Measurements from ENCODE around the gene NEBL.
"Not testable (repeated sequence)": the region's sequence is repeated elsewhere in the genome, so short reads cannot be mapped to it uniquely, and the experiment has no call there.

Gene NEBL, protein sequence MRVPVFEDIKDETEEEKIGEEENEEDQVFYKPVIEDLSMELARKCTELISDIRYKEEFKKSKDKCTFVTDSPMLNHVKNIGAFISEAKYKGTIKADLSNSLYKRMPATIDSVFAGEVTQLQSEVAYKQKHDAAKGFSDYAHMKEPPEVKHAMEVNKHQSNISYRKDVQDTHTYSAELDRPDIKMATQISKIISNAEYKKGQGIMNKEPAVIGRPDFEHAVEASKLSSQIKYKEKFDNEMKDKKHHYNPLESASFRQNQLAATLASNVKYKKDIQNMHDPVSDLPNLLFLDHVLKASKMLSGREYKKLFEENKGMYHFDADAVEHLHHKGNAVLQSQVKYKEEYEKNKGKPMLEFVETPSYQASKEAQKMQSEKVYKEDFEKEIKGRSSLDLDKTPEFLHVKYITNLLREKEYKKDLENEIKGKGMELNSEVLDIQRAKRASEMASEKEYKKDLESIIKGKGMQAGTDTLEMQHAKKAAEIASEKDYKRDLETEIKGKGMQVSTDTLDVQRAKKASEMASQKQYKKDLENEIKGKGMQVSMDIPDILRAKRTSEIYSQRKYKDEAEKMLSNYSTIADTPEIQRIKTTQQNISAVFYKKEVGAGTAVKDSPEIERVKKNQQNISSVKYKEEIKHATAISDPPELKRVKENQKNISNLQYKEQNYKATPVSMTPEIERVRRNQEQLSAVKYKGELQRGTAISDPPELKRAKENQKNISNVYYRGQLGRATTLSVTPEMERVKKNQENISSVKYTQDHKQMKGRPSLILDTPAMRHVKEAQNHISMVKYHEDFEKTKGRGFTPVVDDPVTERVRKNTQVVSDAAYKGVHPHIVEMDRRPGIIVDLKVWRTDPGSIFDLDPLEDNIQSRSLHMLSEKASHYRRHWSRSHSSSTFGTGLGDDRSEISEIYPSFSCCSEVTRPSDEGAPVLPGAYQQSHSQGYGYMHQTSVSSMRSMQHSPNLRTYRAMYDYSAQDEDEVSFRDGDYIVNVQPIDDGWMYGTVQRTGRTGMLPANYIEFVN

DNA sequence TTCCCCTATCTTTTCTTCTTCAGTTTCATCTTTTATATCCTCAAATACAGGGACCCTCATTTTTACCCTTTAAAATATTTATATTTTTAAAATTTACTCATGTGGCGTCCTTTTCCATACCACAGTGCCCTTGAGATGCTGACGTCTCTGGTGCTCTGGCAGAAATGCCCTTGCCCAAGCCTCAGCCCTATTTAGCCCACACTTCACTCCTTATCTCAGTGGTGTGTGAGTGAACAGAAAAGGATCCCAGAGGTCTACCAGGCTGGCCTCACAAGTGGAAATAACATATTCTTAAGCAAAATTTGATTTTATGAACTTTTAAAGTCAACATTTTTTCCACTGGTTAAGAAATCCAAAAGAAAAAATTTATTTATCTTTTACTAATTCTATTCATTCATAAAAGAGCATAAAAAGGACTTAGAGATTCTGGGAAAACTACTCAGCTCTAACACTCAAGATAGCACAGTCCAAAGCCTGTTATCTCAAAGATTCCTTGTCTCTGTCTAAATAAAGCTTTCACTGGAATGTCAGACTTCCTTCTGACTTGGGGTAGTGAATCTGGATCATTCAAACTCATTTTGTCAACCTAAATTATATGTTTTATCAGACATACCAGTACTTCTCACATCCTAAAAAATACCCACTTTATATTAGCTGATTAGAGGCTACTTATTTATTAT is at the start of gene NEBL:
Gene NEBL (minus strand): TSS at position 166 of the 680 bp plus-strand sequence. CDS start 106 bp downstream, at position 60.
- no peak within 1 kb of the TSS for H3K4me3 Mint-ChIP-seq
- H3K27me3 Mint-ChIP-seq: peaks cover 7% of the 10 kb centered on the region

DNA sequence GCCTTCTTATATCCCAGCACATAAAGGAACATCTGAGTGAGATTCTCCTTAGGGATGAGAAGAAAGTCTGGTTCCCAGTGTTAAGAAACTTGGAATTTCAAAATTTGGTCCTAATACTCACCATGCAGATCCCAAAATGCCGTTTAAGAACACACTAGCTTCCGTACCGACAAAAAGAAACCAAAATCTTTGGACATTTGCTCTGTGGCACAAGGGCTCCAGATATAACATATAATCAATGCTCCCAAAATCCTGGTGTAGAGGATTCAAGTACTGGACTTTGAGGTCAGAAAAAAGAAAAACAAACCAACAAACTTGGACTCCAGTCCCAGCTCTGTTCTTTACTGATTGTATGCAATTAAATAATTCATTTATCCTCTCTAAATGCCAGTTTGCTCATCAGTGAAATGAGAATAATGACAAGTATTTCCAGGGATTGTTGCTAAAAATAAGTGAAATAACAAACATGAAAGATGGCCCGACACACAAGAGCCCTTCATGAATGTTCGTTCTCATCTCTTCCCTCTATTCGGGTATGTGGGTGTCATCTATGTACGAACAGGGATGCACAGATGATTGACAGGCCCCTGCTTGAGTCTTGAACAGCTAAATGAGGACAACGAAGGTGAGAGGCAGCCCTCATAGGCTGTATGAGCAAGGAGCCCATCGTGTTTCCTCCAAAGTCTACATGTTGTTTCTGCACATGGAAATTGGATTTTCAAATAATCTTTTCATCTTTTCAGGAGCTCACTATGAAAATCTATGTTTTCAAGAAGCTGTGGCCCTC is 48.6 kb upstream of the NEBL start:
- H3K27ac Mint-ChIP-seq: no peak overlapping the region
- H3K27me3 Mint-ChIP-seq: no peaks in the 10 kb centered on the region
- ATAC-seq: no peak
- no peaks in the 10 kb centered on the region for H3K36me3 Mint-ChIP-seq
- no peaks in the 10 kb centered on the region for H3K9me3 Mint-ChIP-seq
- H3K4me1 Mint-ChIP-seq: peaks cover 20% of the 10 kb centered on the region
- H3K4me3 Mint-ChIP-seq: no peak overlapping the region

More for the DNA sequence above, at the start of gene NEBL:
- Mint-ChIP-seq H3K4me1 (no peaks in the 10 kb centered on the region), H3K27ac (no peak within 1 kb of the TSS), H3K9me3 (no peaks in the 10 kb centered on the region), H3K36me3 (no peaks in the 10 kb centered on the region)
- ATAC-seq: no peak

DNA sequence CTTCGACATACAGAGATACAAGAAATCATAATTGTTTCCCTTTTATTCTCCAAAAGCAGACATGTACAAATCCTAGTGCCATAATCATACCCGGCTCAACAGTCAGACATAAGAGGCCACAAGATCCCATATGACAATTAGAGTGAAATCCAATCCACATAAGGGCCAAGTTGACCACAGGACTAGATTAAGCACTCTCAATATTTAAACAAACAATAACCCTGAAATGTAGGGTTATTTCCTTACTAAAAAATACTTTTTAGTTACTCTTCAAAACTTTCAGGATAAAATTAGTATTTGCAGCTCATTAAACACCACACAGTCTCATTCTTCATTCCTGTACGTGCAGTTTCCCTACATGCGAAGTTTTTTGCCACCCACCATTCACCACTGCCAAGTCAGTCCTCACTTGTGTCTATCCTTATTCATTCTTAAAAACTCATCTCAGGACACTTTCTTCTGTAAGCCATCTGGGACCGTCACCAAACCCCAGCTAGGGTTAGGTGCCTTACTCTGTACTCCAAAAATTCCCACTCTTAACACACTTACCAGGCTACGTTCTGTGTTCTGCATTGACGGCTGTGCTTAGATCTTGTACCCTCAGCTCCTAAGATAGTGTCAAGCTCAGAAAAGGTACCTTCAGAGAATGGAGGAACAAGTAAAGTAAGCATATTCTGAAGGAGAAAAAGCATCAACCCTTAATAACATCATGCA is 47.8 kb upstream of the NEBL start:
- H3K36me3 Mint-ChIP-seq: no peaks in the 10 kb centered on the region
- H3K27ac Mint-ChIP-seq: no peak overlapping the region
- H3K9me3 Mint-ChIP-seq: no peaks in the 10 kb centered on the region
- peaks cover 18% of the 10 kb centered on the region for H3K4me1 Mint-ChIP-seq
- no peak for ATAC-seq
- H3K27me3 Mint-ChIP-seq: no peaks in the 10 kb centered on the region
- no peak overlapping the region for H3K4me3 Mint-ChIP-seq

DNA sequence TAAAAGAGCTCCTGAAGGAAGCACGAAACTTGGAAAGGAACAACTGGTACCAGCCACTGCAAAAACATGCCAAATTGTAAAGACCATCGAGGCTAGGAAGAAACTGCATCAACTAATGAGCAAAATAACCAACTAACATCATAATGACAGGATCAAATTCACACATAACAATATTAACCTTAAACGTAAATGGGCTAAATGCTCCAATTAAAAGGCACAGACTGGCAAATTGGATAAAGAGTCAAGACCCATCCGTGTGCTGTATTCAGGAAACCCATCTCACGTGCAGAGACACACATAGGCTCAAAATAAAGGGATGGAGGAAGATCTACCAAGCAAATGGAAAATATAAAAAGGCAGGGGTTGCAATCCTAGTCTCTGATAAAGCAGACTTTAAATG is 42.3 kb upstream of the NEBL start:
- H3K36me3 Mint-ChIP-seq, H3K4me3 Mint-ChIP-seq, H3K4me1 Mint-ChIP-seq, H3K27me3 Mint-ChIP-seq, ATAC-seq, H3K9me3 Mint-ChIP-seq, H3K27ac Mint-ChIP-seq: not testable (repeated sequence)

DNA sequence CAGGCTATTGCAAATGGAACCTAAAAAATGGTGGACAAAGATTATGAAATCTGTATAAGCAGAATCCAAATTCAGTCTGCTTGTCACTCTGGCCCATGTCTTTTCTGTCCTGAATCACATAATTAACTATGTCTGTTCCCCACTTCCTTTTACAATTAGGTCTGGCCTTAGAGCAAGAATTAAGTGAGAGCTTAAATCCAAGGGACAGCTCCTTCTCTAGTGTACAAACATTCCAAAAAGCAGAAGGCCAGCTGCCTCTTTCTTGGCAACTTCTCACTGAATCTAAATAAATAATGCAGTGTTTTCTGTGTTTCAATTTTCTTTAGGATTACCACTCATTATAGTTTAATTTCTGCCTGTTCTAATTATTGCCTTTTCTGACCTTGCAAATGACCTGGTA is 39.3 kb upstream of the NEBL start:
- Mint-ChIP-seq H3K4me1 (no peaks in the 10 kb centered on the region), H3K4me3 (no peak overlapping the region), H3K9me3 (peaks cover 3% of the 10 kb centered on the region), H3K36me3 (no peaks in the 10 kb centered on the region), H3K27ac (no peak overlapping the region), H3K27me3 (no peaks in the 10 kb centered on the region)
- ATAC-seq: no peak

DNA sequence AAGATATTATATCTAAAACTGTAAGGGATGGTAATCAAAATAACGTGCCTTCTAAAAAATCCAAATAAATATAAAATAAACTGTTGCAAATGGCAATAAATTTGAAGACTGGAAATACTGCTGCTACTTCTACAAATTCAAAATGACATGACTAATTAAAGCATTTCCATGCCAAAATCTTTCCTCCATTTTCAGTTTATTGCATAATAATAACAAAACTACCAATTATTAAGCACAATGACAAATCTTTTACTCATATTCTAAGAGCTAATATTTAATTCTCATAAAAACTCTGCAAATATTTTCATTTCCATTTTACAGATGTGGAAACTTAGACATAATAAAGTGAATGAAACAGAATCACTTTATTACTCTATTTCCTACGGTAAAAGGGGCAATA is 38.8 kb upstream of the NEBL start:
- Mint-ChIP-seq H3K4me3 (no peak overlapping the region), H3K27me3 (no peaks in the 10 kb centered on the region), H3K27ac (no peak overlapping the region), H3K36me3 (no peaks in the 10 kb centered on the region), H3K9me3 (peaks cover 3% of the 10 kb centered on the region), H3K4me1 (no peaks in the 10 kb centered on the region)
- no peak for ATAC-seq

DNA sequence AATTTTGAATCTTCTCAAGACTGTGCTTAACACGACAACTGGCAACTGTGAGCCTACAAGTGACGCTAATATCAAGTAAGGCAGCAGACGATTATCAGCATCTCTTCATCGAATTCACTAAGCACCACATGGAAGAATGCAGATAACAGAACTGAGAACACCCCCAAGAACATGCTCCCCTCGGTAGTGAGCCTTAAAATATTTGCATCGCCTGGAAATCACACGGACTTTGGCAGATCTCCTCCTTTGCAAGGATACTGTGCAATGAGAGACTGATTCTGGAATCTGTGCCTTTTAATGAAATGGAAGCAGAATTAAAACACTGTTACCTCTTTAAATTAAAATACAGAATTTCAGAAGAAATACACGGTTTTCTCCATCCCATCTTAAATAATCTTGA is 38.2 kb upstream of the NEBL start:
- ATAC-seq: no peak
- Mint-ChIP-seq H3K4me3 (no peak overlapping the region), H3K36me3 (no peaks in the 10 kb centered on the region), H3K27ac (no peak overlapping the region), H3K27me3 (no peaks in the 10 kb centered on the region), H3K4me1 (no peaks in the 10 kb centered on the region), H3K9me3 (peaks cover 3% of the 10 kb centered on the region)

DNA sequence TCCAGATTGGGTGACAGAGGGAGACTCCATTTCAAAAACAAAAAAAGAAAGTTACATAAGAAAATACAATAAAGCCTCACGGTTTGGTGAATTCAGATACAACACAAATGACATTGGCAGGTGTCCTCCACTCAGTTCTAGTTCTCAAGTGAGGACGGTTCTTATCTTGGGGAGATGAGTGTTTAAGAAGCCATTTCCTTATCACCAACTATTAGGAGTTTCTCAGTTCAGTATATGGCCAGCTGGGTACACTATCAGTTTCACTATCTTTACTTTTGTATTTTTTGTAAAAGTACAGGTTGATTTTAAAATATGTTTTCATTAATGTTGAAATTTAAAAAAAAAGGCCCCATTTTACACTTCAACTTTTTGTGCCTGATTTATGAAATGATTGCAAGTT is 36.6 kb upstream of the NEBL start:
- Mint-ChIP-seq H3K27ac (no peak overlapping the region), H3K4me1 (no peaks in the 10 kb centered on the region), H3K36me3 (no peaks in the 10 kb centered on the region), H3K27me3 (no peaks in the 10 kb centered on the region), H3K9me3 (peaks cover 3% of the 10 kb centered on the region), H3K4me3 (no peak overlapping the region)
- ATAC-seq: no peak

DNA sequence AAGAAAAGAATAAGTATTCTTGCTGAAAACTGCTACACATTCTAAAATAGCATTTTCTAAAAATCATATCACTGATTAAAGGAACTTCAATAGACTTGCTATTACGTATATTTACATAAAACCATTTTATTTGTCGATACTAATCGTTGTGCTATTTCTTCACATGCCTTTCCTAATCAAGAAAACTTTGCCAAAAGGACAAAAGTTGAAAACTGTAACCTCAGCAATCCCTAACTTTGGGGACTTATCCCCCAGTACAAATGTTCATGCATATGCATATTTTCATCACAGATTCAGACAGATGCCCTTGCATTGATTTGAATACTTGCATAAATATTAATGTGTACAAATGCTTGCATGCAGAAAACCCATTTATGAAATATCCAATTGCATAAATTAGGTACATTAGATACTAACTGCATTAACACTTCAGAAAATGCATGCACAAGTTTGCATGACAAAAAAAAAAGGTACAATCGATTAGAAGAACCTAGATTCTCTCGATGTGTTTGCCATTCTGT is 35.6 kb upstream of the NEBL start:
- Mint-ChIP-seq H3K27me3 (no peaks in the 10 kb centered on the region), H3K27ac (no peak overlapping the region), H3K4me1 (no peaks in the 10 kb centered on the region), H3K4me3 (no peak overlapping the region), H3K36me3 (no peaks in the 10 kb centered on the region), H3K9me3 (peaks cover 3% of the 10 kb centered on the region)
- no peak for ATAC-seq

DNA sequence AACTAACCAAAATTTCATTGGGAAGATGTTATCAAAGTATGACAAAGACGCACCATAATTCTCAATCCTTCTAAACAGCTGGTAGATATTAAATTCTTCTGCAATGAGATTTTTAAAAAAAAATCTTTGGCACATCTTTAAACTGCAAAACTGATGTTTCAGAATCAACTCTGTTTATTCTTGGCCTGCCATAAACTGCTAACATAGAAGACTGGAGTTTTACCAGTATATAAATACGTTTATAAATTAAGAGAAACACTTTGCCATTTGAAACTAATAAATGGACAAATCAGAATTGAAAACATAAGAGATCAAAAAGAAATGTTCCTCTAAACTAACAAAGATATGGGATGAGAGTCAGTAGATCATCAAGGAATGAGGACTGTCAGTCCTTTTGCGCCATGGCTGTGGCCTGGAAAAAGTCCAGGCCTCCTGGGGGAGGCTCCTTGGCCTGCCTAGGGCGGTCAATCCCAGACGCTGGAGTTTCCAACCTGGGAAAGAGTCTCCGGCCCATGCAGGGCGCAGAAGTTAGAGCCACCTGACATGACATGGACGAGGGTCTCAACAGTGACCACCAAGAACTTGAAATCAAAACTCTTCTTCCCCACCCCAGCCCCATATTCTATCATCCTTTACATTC is 34.2 kb upstream of the NEBL start:
- ATAC-seq: no peak
- Mint-ChIP-seq H3K36me3 (no peaks in the 10 kb centered on the region), H3K4me3 (no peak overlapping the region), H3K27me3 (peaks cover 7% of the 10 kb centered on the region), H3K4me1 (no peaks in the 10 kb centered on the region), H3K27ac (no peak overlapping the region), H3K9me3 (peaks cover 3% of the 10 kb centered on the region)

DNA sequence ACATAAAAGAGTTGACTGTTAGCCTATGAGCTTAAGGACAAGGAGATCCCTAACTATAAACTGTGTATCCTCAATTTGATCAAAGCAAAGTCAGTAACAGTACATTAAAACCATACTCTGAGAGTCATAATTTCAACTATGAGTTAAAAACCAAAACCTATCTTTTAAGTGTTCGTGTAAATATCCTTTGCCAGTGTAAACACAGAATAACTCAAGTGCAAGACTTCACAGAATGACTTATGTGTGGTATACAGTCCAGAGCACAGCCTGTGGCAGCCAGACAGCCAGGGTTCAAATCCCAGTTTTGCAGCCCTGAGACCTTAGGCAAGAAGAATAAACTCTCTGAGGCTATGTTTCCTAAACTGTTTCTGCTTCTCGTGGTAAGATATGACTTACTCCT is 30.3 kb upstream of the NEBL start:
- Mint-ChIP-seq H3K27me3 (peaks cover 16% of the 10 kb centered on the region), H3K4me3 (no peak overlapping the region), H3K36me3 (no peaks in the 10 kb centered on the region), H3K4me1 (no peaks in the 10 kb centered on the region), H3K9me3 (peaks cover 3% of the 10 kb centered on the region), H3K27ac (no peak overlapping the region)
- ATAC-seq: no peak

DNA sequence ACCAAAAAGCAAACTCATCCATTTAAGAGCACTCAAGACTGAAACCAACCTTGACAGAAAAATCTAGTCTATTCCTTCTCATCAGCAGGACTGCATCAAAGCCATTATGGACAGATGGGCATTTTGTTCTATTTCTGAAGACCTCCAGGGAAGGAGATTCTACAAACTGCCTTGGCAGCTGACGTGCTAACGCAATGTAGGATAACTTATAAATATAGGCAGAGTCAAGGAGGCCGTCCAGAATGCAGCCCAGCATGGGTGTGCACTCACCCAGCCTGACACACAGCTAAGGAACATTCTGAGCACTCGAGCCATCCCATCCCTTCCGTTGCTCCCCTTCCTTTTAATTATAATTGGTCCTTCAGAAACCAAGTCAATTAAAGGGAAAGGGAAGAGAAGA is 25.3 kb upstream of the NEBL start:
- Mint-ChIP-seq H3K9me3 (no peaks in the 10 kb centered on the region), H3K4me3 (no peak overlapping the region), H3K4me1 (no peaks in the 10 kb centered on the region), H3K27ac (no peak overlapping the region), H3K27me3 (peaks cover 16% of the 10 kb centered on the region), H3K36me3 (no peaks in the 10 kb centered on the region)
- ATAC-seq: no peak

DNA sequence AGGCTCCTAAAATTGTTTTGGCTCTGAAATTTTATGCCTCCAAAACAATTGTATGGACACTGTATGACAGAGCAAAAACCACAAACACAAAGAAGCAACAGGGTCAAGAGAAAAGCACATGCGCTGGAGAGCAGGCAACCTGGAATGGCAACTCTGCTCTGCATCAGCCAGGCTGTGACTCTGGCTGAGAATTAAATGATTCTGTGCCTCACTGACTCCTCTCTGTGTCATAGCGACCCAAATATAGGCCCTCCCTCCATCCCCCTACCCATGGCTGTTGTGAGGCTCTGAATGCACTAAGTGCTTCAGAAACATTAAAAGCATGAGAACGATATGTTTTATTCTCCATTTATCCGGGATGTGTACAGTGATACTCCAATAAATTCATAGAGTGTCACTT is 24.9 kb upstream of the NEBL start:
- H3K9me3 Mint-ChIP-seq: no peaks in the 10 kb centered on the region
- H3K4me3 Mint-ChIP-seq: no peak overlapping the region
- H3K27me3 Mint-ChIP-seq: peaks cover 16% of the 10 kb centered on the region
- no peak for ATAC-seq
- no peak overlapping the region for H3K27ac Mint-ChIP-seq
- no peaks in the 10 kb centered on the region for H3K36me3 Mint-ChIP-seq
- H3K4me1 Mint-ChIP-seq: no peaks in the 10 kb centered on the region

All from stimulated activated memory B cell treated with anti-CD40 and anti-IgM and Interleukin-4, amounts not matched to agents 10 μg/mL and 1 μg/mL and 100 μg/mL, for 72 hours (primary cell).